Breast epithelium (tissue), 4 donors: ENCODE measurements around the gene PTGFRN. TPM values are rescaled to one million over a fixed set of nuclear protein-coding genes. Genes with fewer than 3 reads are reported as not detected.
A peak's percentile ranks its signal among the peaks of the same experiment; 100 is the strongest.

ENCODE experiments used
- DNase-seq, 2 donors: peaks; one replicate each; pipeline ENCODE4 v3.0.0-alpha.2; 2019; ENCODE audit warnings: low spot score in 2 of 2
- H3K27ac ChIP-seq, 2 donors: fragments of 200-600 bp; sonication (generic) in 1 of 2; one replicate each; pipeline ENCODE4 v1.5.1; 2016 to 2019; ENCODE audit warnings: mild to moderate bottlenecking in 1 of 2
- H3K27me3 ChIP-seq, 2 donors: fragments of 200-600 bp; sonication (generic) in 1 of 2; one replicate each; pipeline versions ENCODE4 v1.5.1 to v1.6.0; 2017 to 2019; ENCODE audit warnings: control low read depth in 1 of 2, mild to moderate bottlenecking in 1 of 2
- H3K36me3 ChIP-seq: fragments of 200-600 bp; one replicate; pipeline ENCODE4 v1.5.1; 2019
- H3K4me1 ChIP-seq, 2 donors: fragments of 200-600 bp; sonication (generic); one replicate each; pipeline ENCODE4 v1.5.1; 2016 to 2019; ENCODE audit warnings: control low read depth in 1 of 2
- H3K4me3 ChIP-seq, 3 donors: fragments of 200-600 bp; sonication (generic); 1 replicate in 2 of 3; 2 replicates in 1 of 3; pipeline ENCODE4 v1.5.1; 2016 to 2019; ENCODE audit warnings: mild to moderate bottlenecking in 3 of 3, moderate library complexity in 2 of 3
- H3K9me3 ChIP-seq, 2 donors: fragments of 200-600 bp; sonication (generic) in 1 of 2; one replicate each; pipeline ENCODE4 v1.5.1; 2016 to 2019; ENCODE audit warnings: control low read depth in 1 of 2
- CTCF ChIP-seq, 3 donors: fragments of 450-650 bp; IDR thresholded peaks; one replicate each; pipeline ENCODE4 v1.5.1; 2016 to 2017; ENCODE audit warnings: antibody characterized with exemption in 3 of 3, mild to moderate bottlenecking in 3 of 3, moderate library complexity in 3 of 3
- POLR2A ChIP-seq: fragments of 450-650 bp; IDR thresholded peaks from one replicate; pipeline ENCODE4 v1.6.1; 2016; ENCODE audit warnings: antibody characterized with exemption, mild to moderate bottlenecking, moderate library complexity
- POLR2AphosphoS5 ChIP-seq, 3 donors: sonication (generic); formaldehyde crosslinking; IDR thresholded peaks; one replicate each; pipeline ENCODE4 v1.6.1; 2017; ENCODE audit warnings: antibody characterized with exemption in 3 of 3
- intact Hi-C: fragments of 100-400 bp; cut with DNase I; formaldehyde crosslinking; loops from one replicate; pipeline ENCODE4 v1.15.1; 2023; ENCODE audit warnings: low total_unique reads
- total RNA-seq, 3 donors: library from RNA; depleted of rRNA; stranded (reverse); fragments of >200 nt; gene quantifications; one replicate each; pipeline ENCODE4 v1.1.0, GENCODE V29; 2016

PTGFRN gene
- total RNA-seq, 3 donors from 2014 or later: 10.6 to 30.8 (median 24.3) TPM

GRCh38 chr1:116962987-116963639 is 53.4 kb downstream of the PTGFRN start:
- no peaks in the 10 kb centered on the region for H3K36me3 ChIP-seq
- DNase-seq: no peak
- H3K27me3 ChIP-seq: no peaks in the 10 kb centered on the region
- intact Hi-C loops: no loop called here
- no peaks in the 10 kb centered on the region for H3K9me3 ChIP-seq
- H3K4me1 ChIP-seq: no peaks in the 10 kb centered on the region
- H3K27ac ChIP-seq: no peak overlapping the region
- TF ChIP-seq POLR2A: no peak
- no peak for TF ChIP-seq CTCF (IDR thresholded peaks at IDR 0.05)
- TF ChIP-seq POLR2AphosphoS5 (IDR thresholded peaks at IDR 0.05): no peak
- no peak overlapping the region for H3K4me3 ChIP-seq

GRCh38 chr1:116966791-116967190 is 57.1 kb downstream of the PTGFRN start:
- no peak for TF ChIP-seq CTCF (IDR thresholded peaks at IDR 0.05)
- no peak for TF ChIP-seq POLR2AphosphoS5 (IDR thresholded peaks at IDR 0.05)
- TF ChIP-seq POLR2A: no peak
- Histone ChIP-seq H3K4me3 (no peak overlapping the region), H3K36me3 (no peaks in the 10 kb centered on the region), H3K27me3 (no peaks in the 10 kb centered on the region), H3K4me1 (no peaks in the 10 kb centered on the region), H3K9me3 (no peaks in the 10 kb centered on the region), H3K27ac (no peak overlapping the region)
- intact Hi-C loops: loop anchor here (5.0 kb wide), 1 partner anchor 601 kb away; no protein-coding TSS in a partner anchor
- DNase-seq: no peak

GRCh38 chr1:116968724-116969123 is 59.0 kb downstream of the PTGFRN start:
- DNase-seq: no peak
- intact Hi-C loops: loop anchor here (5.0 kb wide), 1 partner anchor 599 kb away; no protein-coding TSS in a partner anchor
- TF ChIP-seq POLR2A (no peak), POLR2AphosphoS5 (IDR thresholded peaks at IDR 0.05) (no peak), CTCF (IDR thresholded peaks at IDR 0.05) (no peak)
- H3K4me3 ChIP-seq: no peak overlapping the region
- no peaks in the 10 kb centered on the region for H3K36me3 ChIP-seq
- no peaks in the 10 kb centered on the region for H3K9me3 ChIP-seq
- H3K27ac ChIP-seq: no peak overlapping the region
- H3K27me3 ChIP-seq: no peaks in the 10 kb centered on the region
- no peaks in the 10 kb centered on the region for H3K4me1 ChIP-seq

GRCh38 chr1:116971258-116971860 is 61.6 kb downstream of the PTGFRN start:
- Histone ChIP-seq H3K4me1 (no peaks in the 10 kb centered on the region), H3K4me3 (no peak overlapping the region), H3K36me3 (no peaks in the 10 kb centered on the region), H3K27me3 (no peaks in the 10 kb centered on the region), H3K27ac (no peak overlapping the region), H3K9me3 (no peaks in the 10 kb centered on the region)
- TF ChIP-seq CTCF (IDR thresholded peaks at IDR 0.05): no peak
- TF ChIP-seq POLR2AphosphoS5 (IDR thresholded peaks at IDR 0.05): no peak
- no peak for TF ChIP-seq POLR2A
- intact Hi-C loops: no loop called here
- no peak for DNase-seq

- H3K27ac ChIP-seq: peak overlapping the region; percentile 16 to 31
- no peaks in the 10 kb centered on the region for H3K36me3 ChIP-seq
- no peaks in the 10 kb centered on the region for H3K9me3 ChIP-seq
- H3K4me1 ChIP-seq: no peaks in the 10 kb centered on the region
- TF ChIP-seq POLR2A: no peak
- TF ChIP-seq POLR2AphosphoS5 (IDR thresholded peaks at IDR 0.05): no peak
- TF ChIP-seq CTCF (IDR thresholded peaks at IDR 0.05): no peak
- no peak for DNase-seq
- no peaks in the 10 kb centered on the region for H3K27me3 ChIP-seq
- no peak overlapping the region for H3K4me3 ChIP-seq
- intact Hi-C loops: no loop called here
Measured at GRCh38 chr1:116971965-116972673, 62.4 kb downstream of the PTGFRN start.
